Activated CD4-positive, alpha-beta memory T cell treated with anti-CD3 and anti-CD28 coated beads for 36 hours (primary cell): ENCODE results near the gene HIPK4. TPM values are rescaled to one million over a fixed set of nuclear protein-coding genes. Genes with fewer than 3 reads are reported as not detected.
"Not testable (repeated sequence)": the region's sequence is repeated elsewhere in the genome, so short reads cannot be mapped to it uniquely, and the experiment has no call there.

ENCODE experiments used
- CTCF ChIA-PET: fragments of 350-600 bp; sonication (Branson Sonifier 250); formaldehyde crosslinking; loops from one replicate; lab custom pipeline; 2021; ENCODE audit warnings: antibody characterized with exemption, inconsistent platforms; lab: Charles Lee
- POLR2A ChIA-PET: fragments of 350-600 bp; sonication (Branson Sonifier 250); formaldehyde crosslinking; loops from one replicate; lab custom pipeline; 2021; ENCODE audit warnings: antibody characterized with exemption; lab: Charles Lee
- DNase-seq: peaks from one replicate; pipeline ENCODE4 v3.0.0-alpha.2; 2020
- H3K27ac Mint-ChIP-seq: one replicate; pipeline ENCODE4 v1.8.0; 2021; ENCODE audit warnings: mixed read lengths
- H3K27me3 Mint-ChIP-seq: one replicate; pipeline ENCODE4 v1.8.0; 2021; ENCODE audit warnings: mixed read lengths
- H3K36me3 Mint-ChIP-seq: one replicate; pipeline ENCODE4 v1.8.0; 2021; ENCODE audit warnings: mixed read lengths
- H3K4me1 Mint-ChIP-seq: one replicate; pipeline ENCODE4 v1.8.0; 2021; ENCODE audit warnings: low read depth, mixed read lengths
- H3K4me3 Mint-ChIP-seq: one replicate; pipeline ENCODE4 v1.8.0; 2021; ENCODE audit warnings: mild to moderate bottlenecking, mixed read lengths
- H3K9me3 Mint-ChIP-seq: one replicate; pipeline ENCODE4 v1.8.0; 2021; ENCODE audit warnings: mixed read lengths
- intact Hi-C: fragments of 100-400 bp; cut with micrococcal nuclease; formaldehyde crosslinking; loops from one replicate; pipeline ENCODE4 v1.15.1; 2023
- total RNA-seq, 2 experiments: library from RNA; stranded (reverse); gene quantifications; one replicate each; pipeline ENCODE4 v1.2.3, GENCODE V29; 2021

Gene HIPK4
- total RNA-seq, 2 experiments from 2014 or later = not detected

DNA sequence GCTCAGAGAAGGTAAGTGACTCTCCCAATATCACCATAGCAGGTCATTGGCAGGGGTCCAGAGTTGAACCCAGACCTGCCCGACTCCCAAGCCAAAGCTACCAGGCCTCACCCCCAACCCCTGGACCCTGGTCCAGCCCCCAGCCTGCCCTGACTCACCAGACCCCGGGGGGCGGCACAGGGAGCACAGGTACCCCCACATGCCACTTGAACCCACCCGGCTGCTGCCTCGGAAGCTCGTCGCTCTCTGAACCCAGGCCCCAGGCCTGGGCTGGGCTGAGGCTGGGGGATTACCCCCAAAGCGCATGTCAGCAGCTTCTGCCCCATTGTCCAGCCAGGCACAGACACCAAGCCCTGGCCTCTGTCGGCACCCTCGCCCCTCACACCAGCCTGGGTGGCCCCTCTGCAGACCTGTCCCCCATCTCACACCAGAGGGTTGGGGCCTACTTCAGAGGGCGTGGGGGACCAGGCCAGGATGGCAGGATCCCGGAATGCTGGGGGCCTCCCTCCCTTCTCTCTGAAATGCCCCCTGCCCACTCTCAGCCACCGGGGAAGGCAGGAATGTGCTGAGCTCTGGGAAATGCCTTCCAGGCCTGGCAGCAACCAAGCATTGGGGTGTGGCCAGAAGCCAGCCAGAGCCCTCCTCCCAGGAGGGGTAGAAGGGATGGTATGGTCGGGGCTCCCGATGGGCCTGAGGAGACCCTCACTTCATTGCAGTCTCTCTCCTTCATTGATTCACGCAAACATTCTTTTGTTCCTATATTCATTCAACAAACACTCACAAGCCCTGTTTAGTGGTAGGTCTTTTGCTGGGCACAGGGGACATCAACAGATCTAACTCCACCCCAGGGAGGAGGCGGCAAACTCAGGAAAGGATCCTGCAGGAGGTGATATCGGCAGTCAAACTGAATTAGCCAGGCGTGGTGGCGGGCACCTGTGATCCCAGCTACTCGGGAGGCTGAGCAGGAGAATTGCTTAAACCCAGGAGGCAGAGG lies 24.9 kb upstream of the HIPK4 start:
- Mint-ChIP-seq H3K27ac (no peak overlapping the region), H3K9me3 (no peaks in the 10 kb centered on the region), H3K36me3 (no peaks in the 10 kb centered on the region), H3K27me3 (peaks cover 3% of the 10 kb centered on the region), H3K4me1 (peaks cover 6% of the 10 kb centered on the region), H3K4me3 (no peak overlapping the region)
- POLR2A ChIA-PET = no interaction called here
- intact Hi-C loops = no loop called here
- DNase-seq = no peak
- CTCF ChIA-PET = no interaction called here

DNA sequence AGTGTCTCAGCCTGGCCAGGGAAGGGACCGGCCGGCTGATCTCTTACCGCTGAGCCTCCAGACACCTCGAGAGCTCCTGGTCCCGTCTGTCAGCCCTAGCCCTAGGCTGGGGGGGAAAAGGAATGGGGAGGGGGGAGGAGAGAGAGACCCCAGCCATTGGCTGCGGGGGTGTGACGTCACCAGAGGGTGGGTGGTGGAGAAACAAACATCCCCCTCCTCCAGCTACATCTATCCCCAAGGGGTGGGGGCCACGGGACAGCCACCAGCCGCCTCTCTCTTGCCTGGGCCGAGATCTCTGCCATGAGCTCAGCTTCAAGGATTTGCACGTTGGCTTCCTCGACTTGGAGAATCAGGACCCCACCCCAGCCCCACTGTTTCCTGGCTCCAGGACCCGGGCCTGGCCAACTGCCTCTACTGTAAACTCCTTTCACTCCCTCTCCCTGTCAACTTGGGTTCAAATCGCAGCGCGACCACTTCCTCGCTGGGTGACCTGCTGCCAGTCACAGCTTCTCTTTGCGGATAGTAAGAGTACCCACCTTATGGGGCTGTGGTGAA lies 23.4 kb upstream of the HIPK4 start, which contains the start of gene PRX:
PRX (minus strand) TSS at position 88 of the 555 bp plus-strand sequence. CDS start 5,446 bp downstream, outside the sequence.
- ChIA-PET CTCF (interaction anchor here (0.6 to 1.0 kb wide), 2 partner anchors 51 to 173 kb away, joined by 3 to 4 read pairs; no protein-coding TSS in a partner anchor), POLR2A (interaction anchor here (1.4 kb wide), 1 partner anchor 9 kb away, joined by 3 read pairs; no protein-coding TSS in a partner anchor)
- peaks cover 3% of the 10 kb centered on the region for H3K27me3 Mint-ChIP-seq
- peaks cover 6% of the 10 kb centered on the region for H3K4me1 Mint-ChIP-seq
- DNase-seq = no peak
- intact Hi-C loops = no loop called here
- no peak within 1 kb of the TSS for H3K4me3 Mint-ChIP-seq
- H3K27ac Mint-ChIP-seq = no peak within 1 kb of the TSS
- H3K36me3 Mint-ChIP-seq = no peaks in the 10 kb centered on the region
- no peaks in the 10 kb centered on the region for H3K9me3 Mint-ChIP-seq

DNA sequence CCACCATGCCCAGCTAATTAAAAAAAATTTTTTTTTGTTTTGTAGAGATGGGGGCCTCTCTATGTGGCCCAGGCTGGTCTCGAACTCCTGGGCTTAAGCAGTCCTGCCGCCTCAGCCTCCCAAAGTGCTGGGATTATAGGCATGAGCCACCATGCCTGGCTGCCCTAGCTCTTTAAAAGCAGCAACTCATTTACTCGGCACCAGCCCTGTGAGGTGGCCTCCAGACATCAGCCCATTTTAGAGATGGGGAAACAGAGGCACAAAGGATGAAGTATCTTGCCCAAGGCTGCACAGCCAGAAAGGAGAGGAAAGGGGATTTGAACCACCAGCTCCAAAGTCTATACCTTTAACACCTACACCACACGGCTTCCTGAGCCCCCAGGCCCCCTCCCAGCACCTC lies 22.9 kb upstream of the HIPK4 start:
- H3K4me1 Mint-ChIP-seq = peaks cover 10% of the 10 kb centered on the region
- H3K36me3 Mint-ChIP-seq = no peaks in the 10 kb centered on the region
- CTCF ChIA-PET = interaction anchor here (0.6 to 2.8 kb wide), 3 partner anchors 7 to 174 kb away, joined by 3 to 13 read pairs (median 4); no protein-coding TSS in a partner anchor
- H3K9me3 Mint-ChIP-seq = no peaks in the 10 kb centered on the region
- intact Hi-C loops = no loop called here
- H3K4me3 Mint-ChIP-seq = no peak overlapping the region
- peaks cover 3% of the 10 kb centered on the region for H3K27me3 Mint-ChIP-seq
- POLR2A ChIA-PET = interaction anchor here (1.4 kb wide), 1 partner anchor 9 kb away, joined by 3 read pairs; no protein-coding TSS in a partner anchor
- DNase-seq = no peak
- H3K27ac Mint-ChIP-seq = no peak overlapping the region

DNA sequence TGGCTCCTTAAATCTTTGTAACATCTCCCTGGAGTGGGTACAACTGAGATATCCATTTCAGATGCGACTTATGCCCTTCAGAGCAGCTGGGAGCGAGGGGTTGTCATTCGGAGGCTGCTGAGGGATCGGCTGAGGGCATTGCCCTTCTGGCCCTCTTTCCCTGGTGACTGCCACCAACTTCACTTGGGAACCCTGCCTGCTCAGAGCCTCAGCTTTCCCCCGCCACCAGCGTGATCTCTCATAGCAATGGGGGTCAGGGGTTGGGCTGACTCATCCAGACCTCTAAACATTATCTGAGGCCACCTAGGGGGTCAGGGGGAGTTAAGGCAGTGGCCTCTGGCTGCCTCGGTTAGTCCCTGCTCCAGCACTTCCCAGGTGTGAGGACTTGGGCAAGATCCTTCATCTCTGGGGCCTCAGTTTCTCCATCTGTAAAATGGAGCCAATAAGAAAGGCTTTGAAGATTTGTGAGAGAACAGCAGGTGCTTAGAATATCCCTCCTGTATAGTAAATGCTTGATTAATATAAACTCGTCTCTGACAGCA lies 22.0 kb upstream of the HIPK4 start:
- ChIA-PET CTCF (interaction anchor here (1.0 to 2.8 kb wide), 2 partner anchors 8 to 52 kb away, joined by 4 to 13 read pairs; no protein-coding TSS in a partner anchor), POLR2A (no interaction called here)
- Mint-ChIP-seq H3K27ac (no peak overlapping the region), H3K4me3 (no peak overlapping the region), H3K27me3 (peaks cover 3% of the 10 kb centered on the region), H3K36me3 (no peaks in the 10 kb centered on the region), H3K4me1 (peaks cover 10% of the 10 kb centered on the region), H3K9me3 (no peaks in the 10 kb centered on the region)
- intact Hi-C loops = no loop called here
- DNase-seq = no peak

DNA sequence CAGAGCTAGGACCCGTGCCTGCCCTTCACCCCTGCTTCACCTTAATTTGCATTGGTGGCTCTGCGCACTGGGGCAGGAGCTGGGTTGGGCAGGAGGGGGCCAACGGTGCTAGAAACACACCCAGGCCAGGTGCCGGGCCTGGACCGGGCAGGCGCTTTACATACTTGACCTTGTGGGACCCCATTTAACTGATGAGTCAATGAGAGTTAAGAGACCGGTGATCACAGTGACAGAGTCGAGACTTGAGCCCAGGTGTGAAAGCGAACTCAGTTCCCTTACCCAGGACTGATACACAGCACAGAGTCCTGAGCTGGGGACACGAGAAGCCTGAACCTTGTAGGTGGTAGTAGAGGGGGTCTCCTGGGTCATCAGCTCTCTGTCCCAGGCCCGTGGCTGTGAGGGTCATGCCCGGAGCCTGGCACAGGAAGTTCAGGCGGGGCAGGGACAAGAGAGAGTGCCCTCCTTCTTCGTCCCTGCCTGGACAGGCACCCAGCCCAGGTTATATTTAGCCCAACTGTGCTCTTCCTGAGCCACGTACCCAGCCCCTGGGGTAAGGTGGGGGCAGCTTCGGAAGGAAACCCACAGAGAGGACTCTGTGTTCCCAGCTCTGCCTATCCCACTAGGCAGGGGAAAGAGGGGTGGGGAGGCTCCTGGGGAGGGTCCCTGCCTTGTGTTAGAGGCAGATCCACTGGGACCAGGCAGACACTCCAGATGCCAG lies 21.3 kb upstream of the HIPK4 start:
- CTCF ChIA-PET = interaction anchor here (1.4 to 2.8 kb wide), 2 partner anchors 9 to 106 kb away, joined by 6 to 13 read pairs; no protein-coding TSS in a partner anchor
- no peak overlapping the region for H3K4me3 Mint-ChIP-seq
- POLR2A ChIA-PET = interaction anchor here (0.5 kb wide), 1 partner anchor 16 kb away, joined by 3 read pairs; no protein-coding TSS in a partner anchor
- peaks cover 7% of the 10 kb centered on the region for H3K4me1 Mint-ChIP-seq
- no peaks in the 10 kb centered on the region for H3K9me3 Mint-ChIP-seq
- DNase-seq = no peak
- peaks cover 3% of the 10 kb centered on the region for H3K27me3 Mint-ChIP-seq
- intact Hi-C loops = no loop called here
- H3K27ac Mint-ChIP-seq = no peak overlapping the region
- no peaks in the 10 kb centered on the region for H3K36me3 Mint-ChIP-seq

DNA sequence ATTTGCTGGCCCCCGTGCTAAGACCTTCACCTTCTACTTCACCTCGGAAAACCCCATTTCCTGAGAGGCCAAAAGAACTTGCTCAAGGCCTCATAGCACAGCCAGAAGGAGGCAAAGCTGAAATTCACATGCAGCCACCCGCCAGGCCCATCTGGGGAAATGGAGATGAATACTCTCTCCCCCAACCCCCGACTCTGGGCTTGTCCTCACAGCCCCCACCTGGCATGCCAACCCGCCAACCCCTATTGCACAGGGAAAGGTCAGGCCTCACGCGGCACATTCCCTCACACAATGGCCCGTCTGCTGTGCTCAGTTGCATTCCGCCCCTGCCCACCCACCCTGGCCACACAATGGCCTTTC lies 20.0 kb upstream of the HIPK4 start:
- no peak for DNase-seq
- ChIA-PET CTCF (interaction anchor here (1.4 to 2.8 kb wide), 2 partner anchors 10 to 105 kb away, joined by 6 to 13 read pairs; no protein-coding TSS in a partner anchor), POLR2A (no interaction called here)
- H3K9me3 Mint-ChIP-seq = no peaks in the 10 kb centered on the region
- H3K27ac Mint-ChIP-seq = no peak overlapping the region
- H3K4me1 Mint-ChIP-seq = peaks cover 7% of the 10 kb centered on the region
- intact Hi-C loops = no loop called here
- no peaks in the 10 kb centered on the region for H3K36me3 Mint-ChIP-seq
- H3K4me3 Mint-ChIP-seq = no peak overlapping the region
- H3K27me3 Mint-ChIP-seq = peaks cover 3% of the 10 kb centered on the region

DNA sequence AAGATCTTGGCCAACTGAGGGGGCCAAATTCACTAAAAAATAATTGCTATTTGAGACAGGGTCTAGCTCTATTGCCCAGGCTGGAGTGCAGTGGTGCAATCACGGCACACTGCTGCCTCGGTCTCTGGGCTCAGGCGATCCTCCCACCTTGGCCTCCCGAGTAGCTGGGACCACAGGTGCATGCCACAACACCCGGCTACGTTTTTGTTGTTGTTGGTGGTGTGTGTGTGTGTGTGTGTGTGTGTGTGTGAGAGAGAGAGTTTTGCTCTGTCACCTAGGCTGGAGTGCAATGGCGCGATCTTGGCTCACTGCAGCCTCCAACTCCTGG lies 18.6 kb upstream of the HIPK4 start:
- H3K4me3 Mint-ChIP-seq, H3K27ac Mint-ChIP-seq, H3K36me3 Mint-ChIP-seq, H3K27me3 Mint-ChIP-seq, H3K4me1 Mint-ChIP-seq, POLR2A ChIA-PET, H3K9me3 Mint-ChIP-seq, DNase-seq: not testable (repeated sequence)
- intact Hi-C loops = loop anchor here (10.0 kb wide), 1 partner anchor 56 kb away; the partner anchor contains the start of genes BLVRB and SPTBN4
- CTCF ChIA-PET = interaction anchor here (2.4 kb wide), 1 partner anchor 12 kb away, joined by 11 read pairs; no protein-coding TSS in a partner anchor

DNA sequence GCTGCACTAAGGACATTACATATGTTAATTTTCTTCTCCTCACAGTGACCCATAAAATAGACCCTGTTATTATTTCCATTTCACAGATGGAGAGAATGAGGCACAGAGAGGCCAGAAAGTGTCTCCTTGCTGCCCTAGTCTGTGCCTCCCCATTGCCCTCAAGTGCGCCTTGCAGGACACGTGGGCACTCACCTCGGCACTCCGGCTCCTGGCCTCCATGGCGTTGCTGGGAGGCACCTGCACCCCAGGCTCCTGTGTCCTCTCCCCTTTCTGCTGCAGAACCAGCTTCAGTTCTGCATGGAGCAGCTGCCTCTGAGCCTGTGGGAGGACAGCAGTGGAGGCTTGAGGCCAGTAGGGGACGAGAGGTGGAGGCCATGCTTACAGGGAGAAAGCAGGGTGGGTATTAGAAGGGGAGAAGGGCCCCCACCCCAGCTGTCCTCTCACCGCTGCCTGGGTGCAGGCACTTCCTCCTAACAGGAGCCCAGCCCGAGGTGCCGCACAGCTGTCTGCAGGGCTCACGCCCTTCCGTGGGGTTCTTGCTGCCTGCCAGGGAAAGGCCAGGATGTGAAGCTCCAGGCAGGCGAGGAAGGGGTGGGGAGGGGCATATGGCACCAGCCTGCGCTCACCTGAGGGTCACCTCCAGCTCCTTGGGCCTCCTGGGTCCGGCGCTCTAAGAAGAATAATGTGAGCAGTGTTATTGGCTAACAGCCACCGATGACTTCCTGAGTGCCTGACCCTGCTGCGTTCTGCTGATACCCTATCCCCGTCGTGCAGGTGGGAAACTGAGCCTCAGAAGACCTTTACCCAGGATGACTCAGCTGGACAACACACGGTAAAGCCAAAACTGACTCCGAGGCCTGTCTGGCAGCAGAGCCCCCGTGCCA lies 18.0 kb upstream of the HIPK4 start:
- H3K27me3 Mint-ChIP-seq = no peaks in the 10 kb centered on the region
- no peak overlapping the region for H3K27ac Mint-ChIP-seq
- no peak for DNase-seq
- peaks cover 13% of the 10 kb centered on the region for H3K4me1 Mint-ChIP-seq
- no peak overlapping the region for H3K4me3 Mint-ChIP-seq
- CTCF ChIA-PET = interaction anchor here (2.4 kb wide), 1 partner anchor 13 kb away, joined by 11 read pairs; no protein-coding TSS in a partner anchor
- no peaks in the 10 kb centered on the region for H3K36me3 Mint-ChIP-seq
- intact Hi-C loops = loop anchor here (10.0 kb wide), 1 partner anchor 57 kb away; the partner anchor contains the start of genes BLVRB and SPTBN4
- no peaks in the 10 kb centered on the region for H3K9me3 Mint-ChIP-seq
- POLR2A ChIA-PET = interaction anchor here (0.6 kb wide), 1 partner anchor 13 kb away, joined by 3 read pairs; no protein-coding TSS in a partner anchor

DNA sequence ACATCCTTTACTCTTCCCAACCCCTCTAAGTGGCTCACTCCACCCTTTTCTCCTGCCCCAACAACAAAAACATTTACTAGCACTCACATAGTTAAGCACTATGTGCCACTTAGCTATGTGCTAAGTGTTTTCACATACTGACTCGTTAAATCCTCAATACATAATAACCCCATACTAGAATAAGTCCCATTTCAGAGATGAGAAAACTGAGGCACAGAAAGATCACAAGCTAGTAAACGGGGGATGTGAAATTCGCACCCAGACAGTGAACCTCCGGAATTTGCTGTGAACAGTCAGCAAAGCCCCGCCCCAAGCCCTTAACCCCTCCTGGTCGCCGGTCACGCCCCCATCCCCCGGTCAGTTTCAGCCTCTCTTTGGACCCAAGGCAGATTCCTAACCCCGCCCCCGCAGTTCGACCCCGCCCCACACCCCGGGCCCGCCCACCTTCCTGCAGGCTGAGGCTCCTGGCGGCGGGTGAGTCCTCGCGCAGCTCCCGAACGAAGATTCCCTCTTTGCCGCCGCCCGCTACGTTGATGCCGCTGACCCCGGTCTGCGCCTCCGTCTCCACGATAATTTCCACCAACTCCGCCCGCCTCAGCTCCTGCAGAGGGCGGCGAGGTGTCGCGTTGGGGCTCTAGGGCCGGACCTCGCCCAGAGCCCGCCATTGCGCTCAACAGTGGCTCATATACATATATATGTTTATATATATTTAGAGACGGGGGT lies 13.4 kb upstream of the HIPK4 start:
- intact Hi-C loops = loop anchor here (10.0 kb wide), 1 partner anchor 61 kb away; the partner anchor contains the start of genes BLVRB and SPTBN4
- POLR2A ChIA-PET = interaction anchor here (1.1 to 1.4 kb wide), 3 partner anchors 10 to 39 kb away, joined by 3 to 5 read pairs (median 4); partner anchors contain the start of gene PRX
- H3K4me3 Mint-ChIP-seq = peak overlapping the region; percentile 78

DNA sequence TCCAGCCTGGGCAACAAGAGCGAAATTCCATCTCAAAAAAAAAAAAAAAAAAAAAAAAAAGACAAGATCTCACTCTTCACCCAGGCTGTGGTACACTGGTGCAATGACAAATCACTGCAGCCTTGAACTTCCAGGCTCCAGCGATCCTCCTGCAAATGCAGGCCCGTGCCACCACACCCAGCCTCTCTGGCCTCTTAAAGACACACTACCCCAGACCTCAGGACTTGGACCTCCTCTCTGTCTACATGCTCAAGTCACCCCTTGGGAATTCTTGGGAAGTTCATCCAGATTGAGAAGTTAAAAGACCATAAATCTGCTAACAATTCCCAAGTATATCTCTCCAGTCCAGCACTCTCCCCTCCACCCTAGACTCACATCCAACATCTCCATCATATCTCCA lies 10.6 kb upstream of the HIPK4 start:
- Mint-ChIP-seq H3K27ac (no peak overlapping the region), H3K36me3 (no peaks in the 10 kb centered on the region), H3K4me3 (no peak overlapping the region), H3K4me1 (peaks cover 14% of the 10 kb centered on the region), H3K9me3 (no peaks in the 10 kb centered on the region), H3K27me3 (no peaks in the 10 kb centered on the region)
- DNase-seq = no peak
- intact Hi-C loops = loop anchor here (10.0 kb wide), 1 partner anchor 64 kb away; the partner anchor contains the start of genes BLVRB and SPTBN4
- CTCF ChIA-PET = interaction anchor here (0.9 kb wide), 1 partner anchor 36 kb away, joined by 3 read pairs; no protein-coding TSS in a partner anchor
- POLR2A ChIA-PET = no interaction called here

More for the DNA sequence above, 13.4 kb upstream of the HIPK4 start:
- Mint-ChIP-seq H3K27me3 (no peaks in the 10 kb centered on the region), H3K9me3 (no peaks in the 10 kb centered on the region), H3K36me3 (no peaks in the 10 kb centered on the region), H3K27ac (peak overlapping the region; percentile 16), H3K4me1 (peaks cover 20% of the 10 kb centered on the region)
- DNase-seq = peak; percentile 95
- CTCF ChIA-PET = interaction anchor here (0.6 to 1.7 kb wide), 5 partner anchors 17 to 852 kb away, joined by 3 to 11 read pairs (median 3); no protein-coding TSS in a partner anchor
